ENCODE data around the gene SRGAP3.

The SRGAP3 gene

DNA sequence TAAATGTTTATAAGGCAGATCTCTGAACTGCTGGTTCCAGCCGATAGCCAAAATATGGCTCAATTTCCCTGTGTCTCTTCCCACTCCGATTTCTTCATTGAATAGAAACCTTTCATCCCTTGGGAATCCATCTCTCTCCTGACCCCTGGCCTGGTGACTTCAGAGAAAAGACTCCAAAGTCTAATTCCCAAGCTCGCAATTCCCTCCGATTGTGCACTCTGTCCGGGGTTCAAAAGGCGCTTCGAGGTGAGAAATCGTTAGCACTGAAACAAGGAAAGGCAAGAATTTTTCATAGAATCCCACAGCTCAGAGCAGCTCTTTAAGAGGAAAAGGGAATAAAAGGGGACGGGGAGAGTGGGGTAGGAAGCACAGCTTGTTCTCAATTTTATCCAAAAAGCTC lies 267.7 kb downstream of the SRGAP3 start:
- no peak for DNase-seq

DNA sequence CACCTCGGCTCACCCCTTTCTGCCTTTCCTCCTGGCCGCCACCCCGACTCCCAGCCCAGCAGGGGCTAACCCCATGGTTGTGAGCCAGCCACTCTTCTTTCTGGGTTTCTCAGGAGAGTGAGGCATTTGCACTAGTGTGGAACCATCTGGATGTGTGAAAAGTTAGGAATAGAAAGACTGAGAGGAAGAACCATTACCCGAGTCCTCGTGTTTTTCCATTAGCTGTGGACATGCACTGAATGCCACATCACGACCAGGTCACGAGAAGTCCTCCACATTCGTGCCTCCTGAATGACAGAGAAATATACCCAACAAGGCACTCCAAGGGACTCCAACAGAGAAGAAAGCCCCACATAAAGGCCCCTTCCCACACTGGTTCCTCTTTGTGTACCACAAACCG lies 268.1 kb downstream of the SRGAP3 start:
- no peak for DNase-seq

DNA sequence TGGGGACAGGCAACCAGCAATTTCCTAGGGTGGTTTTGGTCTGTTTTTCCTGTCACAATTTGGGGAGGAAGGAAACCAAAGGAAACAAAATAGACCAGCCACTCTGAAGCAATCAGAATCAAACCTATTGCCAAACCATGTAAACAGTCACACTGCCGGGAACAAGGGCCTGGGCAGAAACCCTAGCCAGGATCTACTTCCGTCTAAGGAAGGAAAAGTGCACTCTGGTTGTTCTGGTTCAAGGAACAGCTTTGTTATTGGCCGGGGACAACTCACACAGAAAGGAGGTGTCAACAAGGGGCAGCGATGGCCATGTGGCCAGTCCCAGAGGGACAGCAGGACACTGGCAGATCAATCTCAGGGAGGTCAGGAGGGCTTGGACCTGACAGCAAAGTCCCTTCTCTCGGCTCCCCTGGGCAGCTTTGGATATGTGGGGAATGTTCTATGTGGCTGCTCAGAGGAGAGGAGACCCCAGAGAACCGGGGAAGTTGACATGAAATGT lies 268.6 kb downstream of the SRGAP3 start:
- no peak for DNase-seq

- DNase-seq = no peak
Measured at GRCh38 chr3:8979262-8979661, 270.2 kb downstream of the SRGAP3 start.

- no peak for DNase-seq
Measured at GRCh38 chr3:8978551-8978950, 270.9 kb downstream of the SRGAP3 start.

DNA sequence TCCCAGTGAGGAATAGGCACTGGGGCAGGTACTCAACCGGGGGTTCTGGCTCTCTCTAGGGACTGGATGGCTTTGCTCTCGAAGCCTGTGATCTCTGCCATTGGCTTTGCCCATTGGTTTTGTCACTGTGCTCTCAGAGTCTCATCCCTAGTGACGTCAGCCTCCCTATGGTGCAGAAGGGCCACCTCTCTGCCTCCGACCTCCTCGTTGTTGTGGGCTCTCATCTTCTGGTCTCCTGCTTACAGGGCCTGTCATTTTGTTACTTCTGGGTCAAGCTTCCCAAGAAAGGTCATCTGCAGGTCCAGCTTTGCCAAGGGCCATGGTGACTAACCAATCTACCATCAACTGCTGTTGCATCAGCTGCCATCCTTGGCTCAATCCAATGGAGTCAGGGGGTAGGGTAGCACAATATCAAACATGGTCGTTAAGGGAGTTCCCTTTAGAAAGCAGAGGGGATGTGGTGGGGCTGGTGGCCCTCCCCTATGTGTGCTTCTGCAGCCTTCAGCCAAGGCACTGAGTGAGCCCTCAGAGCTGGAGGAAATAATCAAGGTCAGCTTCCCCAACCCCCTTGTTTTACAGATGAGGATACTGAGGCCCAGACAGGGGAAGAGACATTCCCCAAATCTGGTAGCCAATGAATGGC lies 272.8 kb downstream of the SRGAP3 start:
- no peak for DNase-seq

DNA sequence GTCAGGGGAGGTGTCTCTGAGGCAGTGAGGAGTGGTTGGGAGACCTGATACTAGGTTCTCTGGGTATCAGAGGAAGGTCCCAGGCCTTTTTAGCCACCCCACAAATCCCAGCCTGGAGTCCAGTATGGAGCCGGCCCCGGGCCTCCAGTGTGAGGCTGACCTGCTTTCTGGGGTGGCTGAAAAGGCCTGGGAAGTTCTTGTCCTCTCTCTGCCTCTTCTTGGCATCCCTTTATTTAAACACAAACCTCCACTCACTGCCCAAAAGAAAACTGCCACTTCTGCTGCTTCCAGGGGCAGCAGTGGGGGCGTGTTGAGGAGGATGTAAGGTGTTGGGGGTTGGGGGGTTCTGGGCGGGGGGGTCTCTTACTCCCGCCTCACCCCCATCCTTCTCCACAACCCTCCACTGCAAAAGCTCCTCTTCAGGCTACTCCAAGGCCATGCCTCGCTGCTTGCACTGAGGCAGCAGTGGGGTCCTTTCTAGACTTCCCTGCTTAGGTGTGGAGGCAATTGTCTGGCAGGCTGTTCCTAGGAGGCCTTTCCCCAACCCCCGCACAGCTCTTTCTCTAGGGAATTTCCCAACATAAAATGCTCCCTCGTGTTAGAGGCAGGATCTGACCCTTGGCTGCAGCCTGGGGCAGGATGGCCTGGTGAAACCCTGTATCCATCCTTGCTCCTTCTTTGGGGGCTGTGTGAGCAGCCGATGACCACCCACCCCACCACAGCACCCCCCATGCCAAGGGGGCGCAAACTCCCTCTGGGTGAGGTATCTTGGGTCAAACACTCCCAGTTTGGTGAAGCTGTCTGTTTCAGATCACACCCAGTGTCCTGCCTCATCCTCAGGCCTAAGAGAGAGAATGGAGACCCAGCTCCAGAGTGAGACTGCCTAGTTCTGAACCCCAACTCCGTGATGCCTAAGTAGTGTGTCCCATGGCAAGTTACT lies 274.1 kb downstream of the SRGAP3 start:
- no peak for DNase-seq

GRCh38 chr3:8974458-8974857 lies 275.0 kb downstream of the SRGAP3 start:
- DNase-seq = no peak

- DNase-seq = no peak
Measured at GRCh38 chr3:8972639-8973038, 276.8 kb downstream of the SRGAP3 start.

DNA sequence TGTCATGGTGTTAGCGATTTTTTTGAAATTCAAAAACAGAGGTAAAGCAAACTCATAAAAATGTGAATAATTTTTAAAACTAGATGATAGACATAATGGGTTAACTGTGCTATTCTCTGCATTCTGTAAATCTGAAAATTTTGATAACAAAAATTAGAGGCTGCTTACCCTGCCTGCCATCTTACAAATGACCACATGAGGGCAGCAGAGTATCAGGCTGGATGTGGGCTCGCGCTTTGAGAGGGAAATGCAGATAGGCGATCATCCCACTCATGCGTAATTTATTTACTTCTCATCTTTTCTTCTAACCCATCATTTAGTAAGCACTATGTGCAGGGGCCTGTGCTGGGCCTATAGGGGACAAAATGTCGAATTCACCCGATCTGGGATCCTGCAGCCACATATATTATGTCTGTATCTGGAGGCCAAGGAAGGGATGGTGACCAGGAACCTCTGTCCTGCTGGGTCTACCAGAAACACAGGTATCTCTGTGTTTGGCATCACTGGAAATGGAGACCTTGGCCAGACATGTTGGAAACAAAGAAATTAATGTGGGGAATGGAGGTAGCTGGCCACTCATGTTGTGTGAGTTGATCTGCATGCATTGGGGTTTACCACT lies 278.4 kb downstream of the SRGAP3 start:
- peak; percentile 3 for DNase-seq

DNA sequence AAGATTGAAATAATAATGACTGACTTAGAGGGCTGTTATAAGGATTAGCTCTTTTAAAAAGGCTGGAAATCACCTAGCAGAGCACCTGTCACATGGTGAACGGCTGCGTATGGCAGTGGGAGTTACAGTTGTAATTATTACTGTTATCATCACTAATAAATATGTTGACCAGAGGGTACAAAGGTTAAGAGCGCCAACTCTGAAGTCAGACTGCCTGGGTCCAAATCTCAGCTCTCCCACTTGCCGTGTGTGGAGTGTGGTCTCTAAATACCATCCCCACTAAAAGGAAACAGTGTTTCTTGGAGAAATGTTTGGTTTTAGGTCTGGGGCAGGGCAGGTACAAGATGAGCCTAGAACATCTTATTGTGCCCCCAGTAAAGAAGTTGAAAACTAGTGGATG lies 280.2 kb downstream of the SRGAP3 start:
- no peak for DNase-seq

DNA sequence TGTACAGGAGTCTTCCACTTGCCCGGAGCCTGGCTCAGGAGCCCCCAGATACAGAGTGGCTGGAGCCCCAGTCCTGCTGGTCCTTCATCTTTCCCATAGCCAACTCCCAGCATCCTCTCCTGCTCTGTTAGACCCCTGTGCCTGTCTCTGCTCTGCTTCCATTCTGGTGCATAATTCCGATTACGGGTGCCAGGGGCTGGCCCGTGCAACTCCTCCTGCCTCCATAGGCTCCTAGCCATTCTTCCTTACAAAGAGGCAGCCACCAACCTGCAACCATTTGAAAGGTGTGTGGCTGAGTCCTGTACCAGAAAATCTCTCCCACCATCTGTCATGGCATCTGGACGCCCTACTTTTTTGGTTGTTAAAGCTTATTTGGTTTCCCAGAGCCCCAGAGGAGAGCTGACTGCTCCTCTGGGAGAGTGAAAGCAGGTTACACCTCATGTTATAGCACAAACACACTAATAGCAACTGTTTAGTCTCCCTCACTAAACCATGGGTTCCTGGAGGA lies 281.0 kb downstream of the SRGAP3 start:
- no peak for DNase-seq

- DNase-seq = no peak
Measured at GRCh38 chr3:8967553-8967952, 281.9 kb downstream of the SRGAP3 start.

DNA sequence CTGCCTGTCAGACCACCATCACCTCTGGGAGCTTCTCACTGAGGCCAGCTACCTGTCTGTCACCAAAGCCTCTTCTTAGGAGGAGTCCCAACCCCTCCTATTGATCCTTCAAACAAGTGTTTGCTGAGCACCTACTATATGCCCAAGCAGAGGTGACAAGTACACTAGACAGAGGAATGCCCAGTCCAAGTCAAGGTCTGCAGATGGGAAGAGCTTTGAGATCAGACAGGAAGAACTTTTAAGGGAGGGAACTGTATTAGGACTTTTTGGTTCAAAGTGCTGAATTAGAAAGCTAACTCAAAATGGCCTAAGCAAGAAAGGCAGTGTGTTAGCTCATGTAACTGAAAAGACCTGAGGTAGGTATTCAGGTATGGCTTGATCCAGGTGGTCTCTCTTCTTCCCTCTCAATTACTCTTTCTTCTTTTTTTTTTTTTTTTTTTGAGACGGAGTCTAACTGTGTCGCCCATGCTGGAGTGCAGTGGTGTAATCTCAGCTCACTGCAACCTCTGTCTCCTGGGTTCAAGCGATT lies 282.6 kb downstream of the SRGAP3 start:
- DNase-seq = no peak

GRCh38 chr3:8966150-8966819 lies 283.2 kb downstream of the SRGAP3 start:
- DNase-seq = no peak

DNA sequence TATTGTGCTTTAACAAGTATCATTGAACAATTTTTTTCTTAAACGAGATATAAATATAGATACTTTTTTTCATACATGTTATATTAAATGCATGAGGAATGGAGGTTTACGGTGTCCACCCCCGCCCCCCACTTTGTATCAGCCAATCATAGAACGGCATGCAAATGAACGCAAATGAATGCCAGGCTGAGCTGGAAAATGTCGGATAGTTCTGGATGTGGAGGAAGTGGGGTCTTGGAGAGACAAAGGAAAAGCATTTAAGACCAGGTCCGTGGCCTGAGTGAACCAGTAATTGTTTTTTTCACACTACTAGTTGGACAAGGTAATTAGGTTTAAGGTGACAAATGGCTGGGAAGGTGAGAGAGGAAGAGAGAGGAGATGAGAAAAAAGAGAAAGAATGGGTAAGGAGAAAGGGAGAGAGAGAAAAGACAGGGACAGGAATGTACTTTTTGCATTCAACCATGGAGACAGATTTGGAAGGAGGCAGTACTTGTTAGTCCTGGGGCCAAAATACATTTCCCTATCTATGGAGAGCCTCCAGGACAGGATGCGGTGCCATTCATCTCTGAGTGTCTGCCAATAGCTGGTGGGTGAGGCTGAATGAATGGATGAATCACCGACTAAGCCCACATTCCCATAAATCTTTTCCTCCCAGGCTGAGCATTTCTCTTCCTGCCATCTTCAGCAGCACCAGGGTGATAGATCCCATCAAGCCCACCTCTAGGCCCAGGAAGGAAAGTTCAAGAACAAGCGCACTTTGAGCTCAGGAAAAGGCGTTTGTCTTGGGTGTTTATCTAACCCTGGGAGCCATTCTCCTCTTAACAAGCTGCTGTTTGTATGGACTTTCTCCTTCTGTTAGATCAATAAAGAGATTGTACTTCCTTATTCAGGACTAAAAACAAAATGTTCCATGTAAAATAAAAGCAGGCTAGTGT lies 284.7 kb downstream of the SRGAP3 start:
- DNase-seq = no peak

- peak; percentile 88 for DNase-seq
Measured at GRCh38 chr3:8963137-8963853, 286.2 kb downstream of the SRGAP3 start, which contains the start of gene RAD18. TSS of gene RAD18 (minus strand) at chr3:8963472. CDS start at chr3:8963385, 87 bp downstream.

DNA sequence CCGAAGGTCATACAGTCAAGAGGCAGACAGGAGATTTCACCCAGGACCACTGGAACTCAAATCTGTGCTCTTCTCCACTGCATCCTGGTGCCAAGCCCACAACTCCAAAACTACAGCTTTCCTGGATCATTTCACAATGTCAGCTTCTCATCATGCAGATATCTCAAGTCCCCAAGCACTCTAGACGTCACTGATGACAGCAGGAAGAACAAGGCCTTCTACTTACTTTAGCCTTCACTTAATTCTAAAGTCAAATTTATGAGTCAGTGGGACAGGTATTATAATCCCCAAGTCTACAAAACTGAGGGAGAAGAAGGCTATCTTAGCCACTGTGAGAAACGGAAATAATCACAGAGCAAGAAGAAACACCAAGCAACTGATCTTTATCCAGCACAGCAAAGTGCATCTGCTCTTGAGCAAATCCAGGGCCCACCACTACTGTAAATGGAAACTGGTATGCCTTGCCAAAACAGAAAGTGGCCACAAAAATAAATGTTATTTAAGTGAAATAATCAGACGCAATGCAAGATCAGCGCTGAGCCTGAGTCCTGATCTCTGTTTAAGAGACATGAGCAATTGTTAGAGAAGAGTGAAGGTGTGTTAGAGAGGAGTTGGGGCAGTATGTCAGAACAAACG lies 287.1 kb downstream of the SRGAP3 start:
- no peak for DNase-seq

- DNase-seq = no peak
Measured at GRCh38 chr3:8959668-8960067, 289.8 kb downstream of the SRGAP3 start.

All from NCI-H774 (cell line).